Measurements from ENCODE around the gene ESM1. TPM values are rescaled to one million over a fixed set of nuclear protein-coding genes. Genes with fewer than 3 reads are reported as not detected.

ESM1 gene
- total and polyA plus RNA-seq, 2 donors (not counting 1 experiment from before 2014, with no cell fraction given) = not detected

GRCh38 chr5:55031492-55031891, 46.1 kb upstream of the ESM1 start:
- ChIA-PET CTCF (no interaction called here), POLR2A (interaction anchor here (0.5 kb wide), 1 partner anchor 1076 kb away, joined by 3 read pairs; no protein-coding TSS in a partner anchor)
- peaks cover 8% of the 10 kb centered on the region for H3K4me1 Mint-ChIP-seq
- Histone ChIP-seq H3K79me2 (ENCODE audit: control insufficient read depth, insufficient read depth, low read length) (no peaks in the 10 kb centered on the region), H2AFZ (ENCODE audit: insufficient read depth, low read depth, low read length, poor library complexity, severe bottlenecking) (no peak overlapping the region), H3K27me3 (replicated peaks in 1 of 4; ENCODE audit: control extremely low read depth in 1 of 4, control insufficient read depth in 3 of 4, insufficient read depth in 4 of 4, low read length in 3 of 4) (no peaks in the 10 kb centered on the region), H3K4me1 (ENCODE audit: control insufficient read depth in 2 of 2, insufficient read depth in 2 of 2, low read length in 2 of 2) (peaks cover 5 to 6% of the 10 kb centered on the region in 2 donors), H3K4me2 (replicated peaks; ENCODE audit: low read depth, low read length, poor library complexity, severe bottlenecking) (no peak overlapping the region), H3K27ac (ENCODE audit: low read length in 2 of 2) (no peak overlapping the region), H3K9me3 (ENCODE audit: control extremely low read depth in 1 of 3, control insufficient read depth in 2 of 3, insufficient read depth in 1 of 3, low read length in 2 of 3) (no peaks in the 10 kb centered on the region), H4K20me1 (ENCODE audit: control insufficient read depth, insufficient read depth, low read length, poor library complexity, severe bottlenecking) (no peaks in the 10 kb centered on the region), H3K4me3 (ENCODE audit: control extremely low read depth in 1 of 5, extremely low read depth in 1 of 5, insufficient read depth in 1 of 5, low read depth in 2 of 5, low read length in 4 of 5) (no peak overlapping the region), H3K9ac (ENCODE audit: low read length) (no peak overlapping the region), H3K36me3 (replicated peaks in 1 of 2; ENCODE audit: control extremely low read depth in 1 of 2, control insufficient read depth in 1 of 2, extremely low read depth in 1 of 2, insufficient read depth in 2 of 2, low read length in 1 of 2) (no peaks in the 10 kb centered on the region)
- WGBS (ENCODE audit: insufficient coverage) = 100% methylated on average over 2 of the region's 5 CpGs
- no peak for TF ChIP-seq CTCF (IDR thresholded peaks at IDR 0.05)
- no peak for TF ChIP-seq EZH2 (IDR thresholded peaks at IDR 0.05; ENCODE audit: borderline replicate concordance, insufficient read depth, low read depth, low read length, poor library complexity, severe bottlenecking)
- intact Hi-C loops (cut with micrococcal nuclease) = no loop called here
- ATAC-seq (ENCODE audit: low read depth) = no peak
- no peak overlapping the region for H3K27ac Mint-ChIP-seq
- peaks cover 6% of the 10 kb centered on the region for H3K27me3 Mint-ChIP-seq
- H3K9me3 Mint-ChIP-seq (ENCODE audit: insufficient read depth) = no peaks in the 10 kb centered on the region
- no peak overlapping the region for H3K4me3 Mint-ChIP-seq
- DNase-seq = no peak

GRCh38 chr5:55030676-55031369, 45.4 kb upstream of the ESM1 start:
- Mint-ChIP-seq H3K27me3 (peaks cover 6% of the 10 kb centered on the region), H3K4me1 (peaks cover 8% of the 10 kb centered on the region), H3K27ac (no peak overlapping the region), H3K9me3 (ENCODE audit: insufficient read depth) (no peaks in the 10 kb centered on the region), H3K4me3 (no peak overlapping the region)
- DNase-seq = no peak
- H3K79me2 ChIP-seq (ENCODE audit: control insufficient read depth, insufficient read depth, low read length) = no peaks in the 10 kb centered on the region
- no peaks in the 10 kb centered on the region for H4K20me1 ChIP-seq (ENCODE audit: control insufficient read depth, insufficient read depth, low read length, poor library complexity, severe bottlenecking)
- POLR2A ChIA-PET = interaction anchor here (0.5 kb wide), 1 partner anchor 1076 kb away, joined by 3 read pairs; no protein-coding TSS in a partner anchor
- ATAC-seq (ENCODE audit: low read depth) = no peak
- H3K4me1 ChIP-seq (ENCODE audit: control insufficient read depth in 2 of 2, insufficient read depth in 2 of 2, low read length in 2 of 2) = peaks cover 5 to 6% of the 10 kb centered on the region in 2 donors
- H3K36me3 ChIP-seq (replicated peaks in 1 of 2; ENCODE audit: control extremely low read depth in 1 of 2, control insufficient read depth in 1 of 2, extremely low read depth in 1 of 2, insufficient read depth in 2 of 2, low read length in 1 of 2) = no peaks in the 10 kb centered on the region
- no peak overlapping the region for H3K27ac ChIP-seq (ENCODE audit: low read length in 2 of 2)
- no peaks in the 10 kb centered on the region for H3K9me3 ChIP-seq (ENCODE audit: control extremely low read depth in 1 of 3, control insufficient read depth in 2 of 3, insufficient read depth in 1 of 3, low read length in 2 of 3)
- no peak overlapping the region for H3K9ac ChIP-seq (ENCODE audit: low read length)
- no peak overlapping the region for H3K4me2 ChIP-seq (replicated peaks; ENCODE audit: low read depth, low read length, poor library complexity, severe bottlenecking)
- TF ChIP-seq EZH2 (IDR thresholded peaks at IDR 0.05; ENCODE audit: borderline replicate concordance, insufficient read depth, low read depth, low read length, poor library complexity, severe bottlenecking) = no peak
- TF ChIP-seq CTCF (IDR thresholded peaks at IDR 0.05) = no peak
- no peaks in the 10 kb centered on the region for H3K27me3 ChIP-seq (replicated peaks in 1 of 4; ENCODE audit: control extremely low read depth in 1 of 4, control insufficient read depth in 3 of 4, insufficient read depth in 4 of 4, low read length in 3 of 4)
- WGBS (ENCODE audit: insufficient coverage) = 38% methylated on average over 5 of the region's 10 CpGs
- CTCF ChIA-PET = no interaction called here
- H2AFZ ChIP-seq (ENCODE audit: insufficient read depth, low read depth, low read length, poor library complexity, severe bottlenecking) = no peak overlapping the region
- no peak overlapping the region for H3K4me3 ChIP-seq (ENCODE audit: control extremely low read depth in 1 of 5, extremely low read depth in 1 of 5, insufficient read depth in 1 of 5, low read depth in 2 of 5, low read length in 4 of 5)
- intact Hi-C loops (cut with micrococcal nuclease) = no loop called here
